ENCODE results near the gene LRFN2.

The LRFN2 gene

GRCh38 chr6:40342723-40343122, 244.4 kb downstream of the LRFN2 start:
- FAIRE-seq, result no peak
- DNase-seq (ENCODE audit: extremely low spot score, insufficient read length, low read depth), result no peak

DNA sequence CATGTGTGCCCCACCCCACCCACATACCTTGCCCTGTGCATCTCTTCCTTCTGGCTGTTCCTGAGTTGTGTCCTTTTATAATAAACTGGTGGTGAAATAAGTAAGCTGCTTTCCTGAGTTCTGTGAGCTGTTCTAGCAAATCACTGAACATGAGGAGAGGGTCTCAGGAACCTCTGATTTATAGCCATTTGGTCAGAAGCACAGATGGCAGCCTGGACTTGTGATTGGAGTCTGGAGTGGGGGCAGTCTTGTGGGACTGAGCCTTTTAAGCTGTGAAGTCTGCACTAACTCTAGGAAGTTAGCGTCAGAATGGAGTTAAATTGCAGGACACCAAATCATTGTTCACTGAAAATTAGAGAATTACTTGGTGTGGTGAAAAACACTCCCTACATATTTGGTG, 245.4 kb downstream of the LRFN2 start:
- DNase-seq (ENCODE audit: extremely low spot score, insufficient read length, low read depth) (no peak), FAIRE-seq (no peak)

All from GM18507 (cell line).